ENCODE results near the gene PTPRN2.

Gene PTPRN2

DNA sequence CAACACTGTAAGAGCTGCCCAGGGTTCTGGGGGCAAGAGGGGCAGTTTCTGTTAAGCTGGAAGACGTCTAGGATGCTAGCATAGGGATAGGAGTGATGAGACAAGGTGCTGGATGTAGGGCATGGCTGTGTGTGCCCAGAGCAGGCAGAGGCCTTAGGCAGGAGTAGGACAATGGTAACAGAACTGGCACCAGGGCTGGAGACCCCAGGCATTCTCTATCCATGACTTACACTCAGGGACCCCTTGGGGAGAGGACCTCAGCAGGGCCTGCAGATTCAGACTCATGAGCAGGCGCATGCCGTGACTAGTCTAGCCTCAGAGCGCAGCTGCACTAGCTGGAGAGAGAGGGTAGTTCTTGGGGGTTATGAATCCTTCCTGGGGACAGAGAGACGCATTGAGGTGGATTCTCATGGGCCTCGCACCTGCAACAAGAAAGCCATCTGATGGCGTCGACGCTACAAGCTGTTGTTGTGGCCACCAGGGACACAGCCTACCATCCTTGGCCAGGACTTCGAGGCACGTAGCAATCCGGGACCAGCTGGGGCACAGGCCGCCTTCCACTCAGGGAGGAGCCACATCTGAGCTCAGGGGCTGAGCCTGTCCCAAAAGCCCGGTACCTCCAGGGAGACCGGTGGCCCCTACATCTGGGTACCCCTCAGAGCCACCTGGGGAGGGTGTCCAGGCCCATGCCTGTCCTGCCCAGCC, 474.1 kb downstream of the PTPRN2 start:
- no peaks in the 10 kb centered on the region for H3K27me3 ChIP-seq (ENCODE audit: control insufficient read depth in 1 of 2, insufficient read depth in 2 of 2, low read length in 2 of 2)
- no peaks in the 10 kb centered on the region for H3K9me3 ChIP-seq (ENCODE audit: low read length)
- no peaks in the 10 kb centered on the region for H3K4me1 ChIP-seq (ENCODE audit: insufficient read depth, low read length)
- H3K4me3 ChIP-seq (ENCODE audit: low read depth in 1 of 2, low read length in 2 of 2): no peak overlapping the region
- no peak overlapping the region for H3K9ac ChIP-seq (ENCODE audit: low read length)
- no peak overlapping the region for H3K27ac ChIP-seq (ENCODE audit: low read depth, low read length)
- H3K36me3 ChIP-seq (ENCODE audit: insufficient read depth, low read length): no peaks in the 10 kb centered on the region

DNA sequence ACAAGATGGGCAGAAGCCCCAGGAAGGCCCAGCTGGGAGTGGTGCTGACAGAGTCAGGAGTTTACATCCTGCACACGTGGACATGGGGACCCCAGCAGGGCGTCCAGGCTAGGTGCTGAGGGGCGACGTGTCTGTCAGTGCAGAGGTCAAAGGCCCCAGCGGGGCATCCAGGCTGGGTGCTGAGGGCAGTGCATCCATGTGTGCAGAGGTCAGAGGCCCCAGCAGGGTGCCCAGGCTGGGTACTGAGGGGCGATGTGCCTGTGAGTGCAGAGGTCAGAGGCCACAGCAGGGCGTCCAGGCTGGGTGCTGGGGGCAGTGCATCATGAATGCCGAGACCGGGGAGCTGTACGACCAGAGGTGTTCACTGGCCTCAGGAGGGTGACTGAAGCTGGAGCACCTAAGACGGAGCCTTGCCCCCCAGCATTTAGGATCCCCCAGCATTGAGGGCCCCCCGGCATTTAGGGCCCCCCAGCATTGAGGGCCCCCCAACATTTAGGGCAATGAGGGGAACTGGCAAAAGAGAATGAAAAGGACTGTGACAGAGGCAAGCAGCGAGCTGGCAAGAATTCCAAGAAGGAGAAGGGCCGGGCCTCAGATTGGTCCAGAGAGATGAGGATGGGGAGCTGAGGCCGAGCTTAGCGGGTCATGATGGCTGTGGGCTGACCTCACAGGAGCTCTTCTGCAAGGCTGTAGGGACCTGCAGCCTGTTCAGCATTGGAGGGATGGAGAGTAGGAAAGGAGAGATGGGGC, 474.9 kb downstream of the PTPRN2 start:
- no peak overlapping the region for H3K4me3 ChIP-seq (ENCODE audit: low read depth in 1 of 2, low read length in 2 of 2)
- H3K27me3 ChIP-seq (ENCODE audit: control insufficient read depth in 1 of 2, insufficient read depth in 2 of 2, low read length in 2 of 2): no peaks in the 10 kb centered on the region
- no peaks in the 10 kb centered on the region for H3K9me3 ChIP-seq (ENCODE audit: low read length)
- no peaks in the 10 kb centered on the region for H3K4me1 ChIP-seq (ENCODE audit: insufficient read depth, low read length)
- no peaks in the 10 kb centered on the region for H3K36me3 ChIP-seq (ENCODE audit: insufficient read depth, low read length)
- H3K9ac ChIP-seq (ENCODE audit: low read length): no peak overlapping the region
- no peak overlapping the region for H3K27ac ChIP-seq (ENCODE audit: low read depth, low read length)

DNA sequence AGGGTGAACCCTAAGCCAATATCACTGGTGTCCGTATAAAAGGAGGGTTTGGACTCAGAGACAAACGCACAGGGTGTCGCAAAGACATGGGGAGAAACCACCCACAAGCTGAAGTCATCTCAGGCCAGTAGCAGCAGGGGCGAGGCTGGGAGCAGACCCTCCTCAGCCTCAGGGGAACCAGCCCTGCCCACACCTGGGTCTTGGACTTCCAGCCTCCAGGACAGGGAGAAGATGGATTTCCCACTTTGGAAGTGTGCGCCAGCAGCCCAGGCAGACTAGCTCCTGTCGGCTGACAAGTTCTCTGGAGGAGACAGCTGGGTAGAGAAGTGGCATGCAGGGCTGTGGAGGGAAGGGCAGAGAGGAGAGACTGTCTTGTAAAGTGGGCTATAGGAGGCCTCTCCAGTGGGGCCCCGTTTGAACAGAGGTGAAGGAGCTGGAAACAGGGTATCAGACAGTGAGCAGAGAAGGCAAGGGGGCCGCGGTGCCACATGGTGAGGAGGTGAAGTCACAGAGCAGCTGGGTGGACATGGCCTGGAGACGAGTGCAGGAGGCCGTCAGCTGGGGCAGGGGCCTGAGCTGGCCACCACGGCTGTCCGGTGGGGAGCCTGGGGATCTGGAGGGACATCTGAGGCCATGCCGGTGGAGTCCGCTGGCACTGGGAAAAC, 475.6 kb downstream of the PTPRN2 start:
- Histone ChIP-seq H3K27ac (ENCODE audit: low read depth, low read length) (no peak overlapping the region), H3K4me1 (ENCODE audit: insufficient read depth, low read length) (no peaks in the 10 kb centered on the region), H3K36me3 (ENCODE audit: insufficient read depth, low read length) (no peaks in the 10 kb centered on the region), H3K27me3 (ENCODE audit: control insufficient read depth in 1 of 2, insufficient read depth in 2 of 2, low read length in 2 of 2) (no peaks in the 10 kb centered on the region), H3K9me3 (ENCODE audit: low read length) (no peaks in the 10 kb centered on the region), H3K4me3 (ENCODE audit: low read depth in 1 of 2, low read length in 2 of 2) (no peak overlapping the region), H3K9ac (ENCODE audit: low read length) (no peak overlapping the region)

DNA sequence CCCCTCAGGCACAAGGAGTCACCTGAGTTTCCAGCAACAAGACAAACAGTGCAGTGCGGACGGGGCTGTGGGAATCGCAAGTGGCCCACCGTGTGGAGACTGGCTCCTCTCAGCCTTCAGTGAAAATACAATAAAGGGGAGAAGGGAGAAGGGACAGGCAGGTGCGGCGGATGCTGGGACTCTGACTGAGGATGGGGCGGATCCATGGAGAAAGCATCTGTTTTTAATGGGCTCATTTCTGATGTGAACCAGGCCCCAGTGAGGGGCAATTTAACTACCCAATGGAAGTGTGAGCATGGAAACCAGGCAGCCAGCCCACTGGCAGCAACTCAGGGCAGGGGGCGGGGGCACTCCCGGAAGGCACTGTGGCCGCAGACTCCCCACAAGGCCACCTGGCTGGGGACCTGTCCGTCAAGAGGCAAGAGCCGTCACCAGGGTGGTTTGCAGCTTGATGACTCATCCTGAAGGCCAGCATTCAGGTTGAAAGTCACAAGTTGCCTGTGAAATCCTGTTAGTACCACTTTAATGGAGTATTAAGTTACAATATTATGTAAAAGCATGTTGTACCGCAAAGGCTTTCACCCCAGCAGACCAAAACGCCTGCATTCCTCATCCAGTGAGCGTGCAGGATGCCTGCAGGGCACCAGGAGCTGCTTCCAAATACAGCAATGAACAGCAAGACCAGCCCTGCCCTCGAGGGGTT, 476.4 kb downstream of the PTPRN2 start:
- H3K4me3 ChIP-seq (ENCODE audit: low read depth in 1 of 2, low read length in 2 of 2): no peak overlapping the region
- no peaks in the 10 kb centered on the region for H3K9me3 ChIP-seq (ENCODE audit: low read length)
- H3K27me3 ChIP-seq (ENCODE audit: control insufficient read depth in 1 of 2, insufficient read depth in 2 of 2, low read length in 2 of 2): no peaks in the 10 kb centered on the region
- H3K9ac ChIP-seq (ENCODE audit: low read length): no peak overlapping the region
- no peaks in the 10 kb centered on the region for H3K4me1 ChIP-seq (ENCODE audit: insufficient read depth, low read length)
- no peak overlapping the region for H3K27ac ChIP-seq (ENCODE audit: low read depth, low read length)
- H3K36me3 ChIP-seq (ENCODE audit: insufficient read depth, low read length): no peaks in the 10 kb centered on the region

DNA sequence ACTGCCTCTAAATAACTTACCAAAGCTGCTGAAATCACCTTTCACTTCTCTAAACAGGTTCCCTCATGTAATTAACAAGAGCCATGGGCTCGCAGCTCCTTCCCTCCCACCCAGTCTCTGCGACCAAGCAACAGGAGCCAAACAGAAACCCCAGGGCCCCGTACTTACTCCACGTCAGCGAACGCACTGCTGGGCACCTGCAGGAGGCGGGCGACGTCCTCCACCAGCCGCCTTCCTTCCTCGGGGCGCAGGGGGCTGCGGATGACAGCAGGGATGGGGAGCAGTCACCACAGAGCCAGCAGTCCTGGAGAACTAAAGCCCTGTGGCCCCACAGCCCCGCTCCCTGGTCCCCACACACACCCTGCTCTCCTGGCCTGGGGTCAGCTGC, 477.0 kb downstream of the PTPRN2 start:
- Histone ChIP-seq H3K9ac (ENCODE audit: low read length) (no peak overlapping the region), H3K27me3 (ENCODE audit: control insufficient read depth in 1 of 2, insufficient read depth in 2 of 2, low read length in 2 of 2) (no peaks in the 10 kb centered on the region), H3K4me1 (ENCODE audit: insufficient read depth, low read length) (no peaks in the 10 kb centered on the region), H3K36me3 (ENCODE audit: insufficient read depth, low read length) (no peaks in the 10 kb centered on the region), H3K9me3 (ENCODE audit: low read length) (no peaks in the 10 kb centered on the region), H3K4me3 (ENCODE audit: low read depth in 1 of 2, low read length in 2 of 2) (no peak overlapping the region), H3K27ac (ENCODE audit: low read depth, low read length) (no peak overlapping the region)

DNA sequence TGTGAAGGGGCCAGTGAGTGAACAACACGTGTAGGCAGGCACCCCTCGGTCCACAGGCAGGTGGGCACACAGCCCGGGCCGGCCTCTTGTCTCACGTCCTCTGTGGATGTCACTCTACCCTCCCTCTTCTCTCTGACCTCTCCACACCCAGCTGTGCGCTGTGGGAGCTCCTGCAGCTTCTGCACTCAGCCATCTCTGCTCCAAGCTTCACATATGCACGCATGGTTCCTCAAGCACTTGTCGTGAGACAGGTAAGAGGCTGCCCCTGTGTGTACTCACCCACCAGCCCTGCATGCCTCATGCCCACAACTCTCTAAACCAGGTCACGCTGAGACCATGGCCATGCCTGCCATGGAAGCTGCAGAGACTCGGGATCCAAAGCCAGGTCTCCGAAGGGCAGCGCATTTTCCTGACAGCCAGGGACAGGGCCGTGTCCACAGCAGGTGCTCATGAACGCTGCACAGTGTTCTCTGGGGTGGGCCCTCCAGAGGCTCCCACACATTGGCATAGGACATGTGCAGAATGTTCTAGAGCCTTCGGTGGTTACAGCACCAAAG, 477.5 kb downstream of the PTPRN2 start:
- no peaks in the 10 kb centered on the region for H3K27me3 ChIP-seq (ENCODE audit: control insufficient read depth in 1 of 2, insufficient read depth in 2 of 2, low read length in 2 of 2)
- no peaks in the 10 kb centered on the region for H3K4me1 ChIP-seq (ENCODE audit: insufficient read depth, low read length)
- H3K4me3 ChIP-seq (ENCODE audit: low read depth in 1 of 2, low read length in 2 of 2): no peak overlapping the region
- no peaks in the 10 kb centered on the region for H3K36me3 ChIP-seq (ENCODE audit: insufficient read depth, low read length)
- H3K9me3 ChIP-seq (ENCODE audit: low read length): no peaks in the 10 kb centered on the region
- no peak overlapping the region for H3K9ac ChIP-seq (ENCODE audit: low read length)
- H3K27ac ChIP-seq (ENCODE audit: low read depth, low read length): no peak overlapping the region

DNA sequence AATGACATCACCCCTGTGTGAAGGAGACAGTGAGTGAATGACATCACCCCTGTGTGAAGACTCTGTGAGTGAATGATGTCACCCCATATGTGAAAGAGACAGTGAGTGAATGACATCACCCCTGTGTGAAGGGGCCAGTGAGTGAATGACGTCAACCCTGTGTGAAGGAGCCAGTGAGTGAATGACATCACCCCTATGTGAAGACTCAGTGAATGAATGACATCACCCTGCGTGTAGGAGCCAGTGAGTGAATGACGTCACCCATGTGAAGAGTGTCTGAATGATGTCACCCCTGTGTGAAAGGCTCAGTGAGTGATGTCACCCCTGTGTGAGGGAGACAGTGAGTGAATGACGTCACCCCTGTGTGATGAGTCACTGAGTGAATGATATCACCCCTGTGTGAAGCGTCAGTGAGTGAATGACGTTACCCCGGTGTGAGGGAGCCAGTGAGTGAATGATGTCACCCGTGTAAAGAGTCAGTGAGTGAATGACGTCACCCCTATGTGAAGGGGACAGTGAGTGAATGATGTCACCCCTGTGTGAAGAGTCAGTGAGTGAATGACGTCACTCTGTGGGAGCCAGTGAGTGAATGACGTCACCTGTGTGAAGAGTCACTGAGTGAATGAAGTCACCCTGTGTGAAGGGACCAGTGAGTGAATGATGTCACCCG, 478.1 kb downstream of the PTPRN2 start:
- Histone ChIP-seq H3K27me3 (ENCODE audit: control insufficient read depth in 1 of 2, insufficient read depth in 2 of 2, low read length in 2 of 2) (no peaks in the 10 kb centered on the region), H3K9me3 (ENCODE audit: low read length) (no peaks in the 10 kb centered on the region), H3K36me3 (ENCODE audit: insufficient read depth, low read length) (no peaks in the 10 kb centered on the region), H3K4me3 (ENCODE audit: low read depth in 1 of 2, low read length in 2 of 2) (no peak overlapping the region), H3K9ac (ENCODE audit: low read length) (no peak overlapping the region), H3K27ac (ENCODE audit: low read depth, low read length) (no peak overlapping the region), H3K4me1 (ENCODE audit: insufficient read depth, low read length) (no peaks in the 10 kb centered on the region)

DNA sequence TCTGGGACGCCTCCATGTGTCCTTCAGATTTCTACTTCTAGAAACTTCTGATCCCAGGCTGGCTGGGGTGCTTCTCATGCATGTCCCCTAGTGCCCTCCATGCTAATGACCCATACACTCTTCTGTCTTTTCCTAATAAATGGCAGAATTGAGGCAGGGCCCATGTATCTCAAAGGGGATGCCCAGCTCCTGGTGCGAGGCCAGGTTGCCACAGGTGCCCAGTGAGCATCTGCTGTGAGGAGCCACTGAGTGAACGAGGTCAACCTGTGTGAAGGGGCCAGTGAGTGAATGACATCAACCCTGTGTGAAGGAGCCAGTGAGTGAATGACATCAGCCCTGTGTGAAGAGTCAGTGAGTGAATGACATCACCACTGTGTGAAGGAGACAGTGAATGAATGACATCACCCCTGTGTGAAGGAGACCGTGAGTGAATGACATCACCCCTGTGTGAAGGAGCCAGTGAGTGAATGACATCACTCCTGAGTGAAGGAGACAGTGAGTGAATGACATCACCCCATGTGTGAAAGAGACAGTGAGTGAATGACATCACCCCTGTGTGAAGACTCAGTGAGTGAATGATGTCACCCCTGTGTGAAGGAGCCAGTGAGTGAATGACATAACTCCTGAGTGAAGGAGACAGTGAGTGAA, 478.9 kb downstream of the PTPRN2 start:
- Histone ChIP-seq H3K36me3 (ENCODE audit: insufficient read depth, low read length) (no peaks in the 10 kb centered on the region), H3K27ac (ENCODE audit: low read depth, low read length) (no peak overlapping the region), H3K4me3 (ENCODE audit: low read depth in 1 of 2, low read length in 2 of 2) (no peak overlapping the region), H3K9me3 (ENCODE audit: low read length) (no peaks in the 10 kb centered on the region), H3K4me1 (ENCODE audit: insufficient read depth, low read length) (no peaks in the 10 kb centered on the region), H3K27me3 (ENCODE audit: control insufficient read depth in 1 of 2, insufficient read depth in 2 of 2, low read length in 2 of 2) (no peaks in the 10 kb centered on the region), H3K9ac (ENCODE audit: low read length) (no peak overlapping the region)

DNA sequence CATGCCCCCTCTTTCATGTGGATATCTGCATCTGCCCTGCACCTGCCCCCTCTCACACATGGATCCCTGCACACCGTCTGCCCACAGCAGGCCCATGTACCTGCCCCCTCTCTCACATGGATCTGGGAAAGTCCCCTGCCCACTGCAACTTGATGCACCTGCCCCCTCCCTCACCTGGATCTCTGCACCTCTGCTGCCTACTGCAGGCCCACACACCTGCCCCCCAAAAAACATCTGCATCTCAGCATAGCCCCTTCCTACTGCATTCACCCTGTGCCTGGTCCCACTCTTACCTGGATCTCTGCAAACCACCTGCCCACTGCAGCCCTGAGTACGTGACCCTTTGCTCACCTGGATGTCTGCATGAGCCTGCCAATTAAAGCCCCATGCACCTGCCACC, 479.8 kb downstream of the PTPRN2 start:
- H3K27me3 ChIP-seq (ENCODE audit: control insufficient read depth in 1 of 2, insufficient read depth in 2 of 2, low read length in 2 of 2): no peaks in the 10 kb centered on the region
- no peak overlapping the region for H3K9ac ChIP-seq (ENCODE audit: low read length)
- no peaks in the 10 kb centered on the region for H3K9me3 ChIP-seq (ENCODE audit: low read length)
- H3K36me3 ChIP-seq (ENCODE audit: insufficient read depth, low read length): no peaks in the 10 kb centered on the region
- no peaks in the 10 kb centered on the region for H3K4me1 ChIP-seq (ENCODE audit: insufficient read depth, low read length)
- H3K27ac ChIP-seq (ENCODE audit: low read depth, low read length): no peak overlapping the region
- no peak overlapping the region for H3K4me3 ChIP-seq (ENCODE audit: low read depth in 1 of 2, low read length in 2 of 2)

DNA sequence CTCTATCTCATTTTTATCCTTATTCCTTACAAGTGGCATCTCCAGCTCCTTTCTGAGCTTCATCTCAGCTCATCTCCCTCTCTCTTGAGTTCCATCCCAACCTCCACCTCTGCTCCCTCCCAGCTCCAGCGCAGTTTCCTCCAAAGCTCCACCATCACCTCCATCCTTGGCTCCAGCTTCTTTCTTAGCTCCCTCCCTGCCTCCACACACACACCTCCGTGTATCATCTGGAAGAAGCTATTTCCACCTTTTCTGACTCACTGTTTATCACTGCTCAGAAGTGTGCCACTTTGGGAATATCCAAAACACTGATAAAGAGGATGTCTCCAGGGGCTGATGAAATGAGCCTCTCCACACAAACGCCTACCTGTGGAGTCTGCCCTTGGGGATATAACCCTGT, 481.4 kb downstream of the PTPRN2 start:
- no peak overlapping the region for H3K4me3 ChIP-seq (ENCODE audit: low read depth in 1 of 2, low read length in 2 of 2)
- H3K36me3 ChIP-seq (ENCODE audit: insufficient read depth, low read length): no peaks in the 10 kb centered on the region
- no peaks in the 10 kb centered on the region for H3K4me1 ChIP-seq (ENCODE audit: insufficient read depth, low read length)
- no peak overlapping the region for H3K9ac ChIP-seq (ENCODE audit: low read length)
- H3K9me3 ChIP-seq (ENCODE audit: low read length): no peaks in the 10 kb centered on the region
- no peaks in the 10 kb centered on the region for H3K27me3 ChIP-seq (ENCODE audit: control insufficient read depth in 1 of 2, insufficient read depth in 2 of 2, low read length in 2 of 2)
- no peak overlapping the region for H3K27ac ChIP-seq (ENCODE audit: low read depth, low read length)

All from muscle layer of colon (tissue), 2 donors.